H1 (cell line): ENCODE measurements around the gene TCEA3. TPM values are rescaled to one million over a fixed set of nuclear protein-coding genes. Genes with fewer than 3 reads are reported as not detected.

Experiments used
- BRCA1 ChIP-seq: IDR thresholded peaks from 2 replicates; pipeline ENCODE4 v1.6.1; 2012; ENCODE audit warnings: low read depth, low read length, improper control_type of control experiment
- EZH2 ChIP-seq: fragments of 200-600 bp; sonication (generic); IDR thresholded peaks from 2 replicates; pipeline ENCODE4 v1.7.1; 2012; ENCODE audit warnings: low read depth, mild to moderate bottlenecking, moderate library complexity, low read length, inconsistent platforms; ENCODE audit not compliant: severe bottlenecking
- FOSL1 ChIP-seq: IDR thresholded peaks from 2 replicates; pipeline ENCODE4 v1.6.1; 2011; ENCODE audit warnings: mild to moderate bottlenecking, low read depth, low read length, moderate library complexity; ENCODE audit not compliant: insufficient read depth
- NANOG ChIP-seq: IDR thresholded peaks from 2 replicates; pipeline ENCODE4 v1.6.1; 2011; ENCODE audit warnings: low read length, low read depth, mild to moderate bottlenecking, inconsistent platforms; ENCODE audit not compliant: insufficient read depth, poor library complexity, severe bottlenecking
- SAP30 ChIP-seq: fragments of 300-600 bp; sonication (generic); IDR thresholded peaks from 2 replicates; pipeline ENCODE4 v1.7.1; 2012; ENCODE audit warnings: low read length, moderate library complexity, mild to moderate bottlenecking, inconsistent platforms; ENCODE audit not compliant: insufficient read depth, insufficient replicate concordance
- SIRT6 ChIP-seq: IDR thresholded peaks from one replicate; pipeline ENCODE4 v1.7.1; 2012; ENCODE audit warnings: low read length, inconsistent platforms
- polyA plus RNA-seq, 7 experiments: library from polyadenylated mRNA; depleted of rRNA in 3 of 7; stranded (reverse) in 5 of 7; unstranded in 2 of 7; fragments of >200 nt in 5 of 7; fragments of 200-250 nt in 2 of 7; gene quantifications; 1 replicate in 5 of 7; 2 replicates in 1 of 7; 4 replicates in 1 of 7; pipeline versions ENCODE4 v1.2.1 to v1.2.3, GENCODE V29; 2011 to 2013; ENCODE audit warnings: missing spikeins in 2 of 7, mixed read lengths in 2 of 7
- total RNA-seq: library from RNA; stranded (reverse); fragmentation: NEBNext Ultra II Directional; extraction: Animal tissue kit (Norgen Biotek cat#: 25700); gene quantifications from 2 replicates; pipeline ENCODE4 v1.2.1, GENCODE V29; 2021

The TCEA3 gene
- total and polyA plus RNA-seq, 2 of the 8 experiments (the other 6 are each of a cell fraction or from before 2014, with no cell fraction given): 0.08 TPM; not detected in 1

DNA sequence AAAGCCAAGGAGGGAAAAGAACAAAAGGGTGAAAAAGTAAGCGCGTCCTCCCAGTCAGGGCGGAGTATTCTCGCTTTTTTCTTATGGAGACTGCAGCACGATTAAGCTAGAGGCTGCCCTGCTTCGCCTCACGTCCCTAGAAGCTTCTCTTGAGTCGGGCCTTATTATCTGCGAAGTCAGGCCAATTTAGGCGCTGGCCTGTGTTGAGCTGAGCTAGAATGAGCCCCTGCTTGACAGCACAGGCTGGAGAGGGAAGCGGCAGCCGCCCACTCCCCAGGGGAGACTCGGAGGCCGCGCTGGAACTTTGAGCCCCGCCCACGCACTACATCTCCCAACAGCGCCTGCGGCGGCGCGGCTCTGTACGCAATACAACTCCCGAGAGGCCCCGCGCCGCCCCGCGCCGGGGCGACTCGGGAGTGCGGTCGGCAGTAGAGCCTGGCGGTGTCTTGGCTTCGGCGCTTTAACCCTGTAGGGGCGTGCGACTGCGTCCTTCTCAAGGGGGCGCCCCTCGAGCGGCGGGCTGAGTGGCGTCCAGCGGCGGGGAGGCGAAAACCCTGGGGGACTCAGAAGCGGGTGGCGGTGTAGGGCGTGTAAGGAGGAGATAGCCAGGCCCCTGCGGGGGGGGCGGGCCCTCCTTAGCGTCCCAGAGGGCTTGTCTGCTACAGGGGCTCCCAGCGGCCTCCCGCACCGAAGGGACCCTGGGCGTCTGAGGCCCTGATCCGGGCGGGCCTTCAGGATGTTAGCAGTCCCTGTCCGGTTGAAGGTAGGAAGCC is 55.8 kb downstream of the TCEA3 start (continued):
- TF ChIP-seq FOSL1 (no peak), EZH2 (no peak), SIRT6 (no peak), SAP30 (peak; percentile 76), BRCA1 (no peak), NANOG (no peak)
